ENCODE data around the gene SMIM45.

SMIM45 gene

GRCh38 chr22:41957941-41958556 lies 6.1 kb downstream of the SMIM45 start:
- FAIRE-seq (no peak), DNase-seq (ENCODE audit: low read depth, low spot score) (no peak)
- Histone ChIP-seq H3K27ac (ENCODE audit: insufficient read depth, low read depth, low read length) (no peak overlapping the region), H3K79me2 (ENCODE audit: control insufficient read depth, insufficient read depth, low read length) (no peaks in the 10 kb centered on the region), H3K9ac (replicated peaks; ENCODE audit: extremely low read depth, insufficient read depth, low read length) (no peak overlapping the region), H3K9me1 (replicated peaks; ENCODE audit: control insufficient read depth, extremely low read depth, insufficient read depth, low read length) (no peaks in the 10 kb centered on the region), H4K20me1 (replicated peaks; ENCODE audit: control insufficient read depth, extremely low read depth, insufficient read depth, low read length) (no peaks in the 10 kb centered on the region), H3K4me3 (replicated peaks in 1 of 3; ENCODE audit: insufficient read depth in 1 of 3, low read depth in 1 of 3, low read length in 3 of 3) (no peak overlapping the region), H2AFZ (ENCODE audit: low read depth, low read length) (peak overlapping the region; percentile 65), H3K36me3 (ENCODE audit: control insufficient read depth in 2 of 2, extremely low read depth in 1 of 2, insufficient read depth in 2 of 2, low read length in 2 of 2) (no peaks in the 10 kb centered on the region), H3K4me1 (ENCODE audit: control insufficient read depth, extremely low read depth, insufficient read depth, low read length) (no peaks in the 10 kb centered on the region), H3K9me3 (replicated peaks; ENCODE audit: control insufficient read depth, insufficient read depth, low read length) (no peaks in the 10 kb centered on the region), H3K4me2 (ENCODE audit: insufficient read depth, low read length) (no peak overlapping the region), H3K27me3 (ENCODE audit: control insufficient read depth in 2 of 2, insufficient read depth in 2 of 2, low read length in 2 of 2) (no peaks in the 10 kb centered on the region)
- BruUV-seq (replicated peaks): no TSS peak
- intact Hi-C loops (cut with micrococcal nuclease): loop anchor here (5.0 kb wide), 1 partner anchor 136 kb away; no protein-coding TSS in a partner anchor
- no peak for TF ChIP-seq EZH2 (IDR thresholded peaks at IDR 0.05; ENCODE audit: borderline replicate concordance, low read depth, low read length, severe bottlenecking)
- no peak for TF ChIP-seq POLR2A (IDR thresholded peaks at IDR 0.05; ENCODE audit: low read depth, low read length)
- no peak for TF ChIP-seq FOS (IDR thresholded peaks at IDR 0.05; ENCODE audit: borderline replicate concordance, insufficient read depth, low read length)
- TF ChIP-seq MYC (IDR thresholded peaks at IDR 0.05; ENCODE audit: low read depth, low read length): no peak
- TF ChIP-seq GATA2 (IDR thresholded peaks at IDR 0.05; ENCODE audit: insufficient read depth, insufficient read length, low read depth, low read length): no peak
- TF ChIP-seq CTCF (IDR thresholded peaks at IDR 0.05; ENCODE audit: extremely low read depth in 1 of 2, insufficient read depth in 1 of 2, low read depth in 1 of 2, low read length in 2 of 2): no peak
- TF ChIP-seq JUN (IDR thresholded peaks at IDR 0.05; ENCODE audit: borderline replicate concordance, insufficient read depth, insufficient read length, low read depth): no peak
- no peak for TF ChIP-seq MAX (IDR thresholded peaks at IDR 0.05; ENCODE audit: insufficient read depth, insufficient read length)
- TF ChIP-seq POLR2AphosphoS5 (IDR thresholded peaks at IDR 0.05; ENCODE audit: insufficient read depth, low read depth, low read length): no peak
- ChIA-PET POLR2A (no interaction called here), CTCF (interaction anchor here (3.3 kb wide), 1 partner anchor 261 kb away, joined by 15 read pairs; no protein-coding TSS in a partner anchor)
- dilution Hi-C loops (cut with MboI; ENCODE audit: extremely low pct_ligation_motif_present, low sequenced_read_pairs): no loop called here

Data from endothelial cell of umbilical vein (primary cell).